Measurements from ENCODE around the gene CYB561D2.

DNA sequence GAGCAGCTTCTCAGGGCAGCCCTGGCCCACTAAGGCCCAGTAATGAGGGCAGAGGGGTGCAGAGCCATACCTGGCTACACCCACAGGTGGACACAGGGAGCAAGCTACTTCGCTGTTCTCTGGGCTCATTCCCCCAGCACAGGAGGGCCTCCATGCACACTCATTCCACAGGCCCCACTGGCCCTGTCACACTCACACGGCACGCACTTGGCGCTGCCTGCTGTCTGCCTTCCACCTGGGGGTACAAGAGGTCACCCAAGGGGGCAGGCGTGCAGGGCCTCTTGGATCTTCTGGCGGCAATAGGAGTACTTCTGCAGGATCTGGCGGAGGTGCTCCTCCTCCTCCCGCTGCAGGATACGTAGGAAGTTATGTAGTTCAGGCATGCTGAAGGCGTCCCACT, 20.3 kb upstream of the CYB561D2 start:
- TF ChIP-seq, protein P1, sequence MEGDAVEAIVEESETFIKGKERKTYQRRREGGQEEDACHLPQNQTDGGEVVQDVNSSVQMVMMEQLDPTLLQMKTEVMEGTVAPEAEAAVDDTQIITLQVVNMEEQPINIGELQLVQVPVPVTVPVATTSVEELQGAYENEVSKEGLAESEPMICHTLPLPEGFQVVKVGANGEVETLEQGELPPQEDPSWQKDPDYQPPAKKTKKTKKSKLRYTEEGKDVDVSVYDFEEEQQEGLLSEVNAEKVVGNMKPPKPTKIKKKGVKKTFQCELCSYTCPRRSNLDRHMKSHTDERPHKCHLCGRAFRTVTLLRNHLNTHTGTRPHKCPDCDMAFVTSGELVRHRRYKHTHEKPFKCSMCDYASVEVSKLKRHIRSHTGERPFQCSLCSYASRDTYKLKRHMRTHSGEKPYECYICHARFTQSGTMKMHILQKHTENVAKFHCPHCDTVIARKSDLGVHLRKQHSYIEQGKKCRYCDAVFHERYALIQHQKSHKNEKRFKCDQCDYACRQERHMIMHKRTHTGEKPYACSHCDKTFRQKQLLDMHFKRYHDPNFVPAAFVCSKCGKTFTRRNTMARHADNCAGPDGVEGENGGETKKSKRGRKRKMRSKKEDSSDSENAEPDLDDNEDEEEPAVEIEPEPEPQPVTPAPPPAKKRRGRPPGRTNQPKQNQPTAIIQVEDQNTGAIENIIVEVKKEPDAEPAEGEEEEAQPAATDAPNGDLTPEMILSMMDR (IDR thresholded peaks at IDR 0.05): no peak
- TF ChIP-seq POLR2AphosphoS5 (IDR thresholded peaks at IDR 0.05; ENCODE audit: insufficient read depth in 1 of 2, low read depth in 1 of 2): no peak

All from vagina (tissue), 2 donors.